Smooth muscle cell (in vitro differentiated cells): ENCODE results near the gene SEZ6L. TPM values are rescaled to one million over a fixed set of nuclear protein-coding genes. Genes with fewer than 3 reads are reported as not detected.

Experiments
- DNase-seq: peaks from one replicate; lab custom pipeline; 2025; ENCODE audit not compliant: unreplicated experiment; lab: John Stamatoyannopoulos, UW
- H2AFZ ChIP-seq: fragments of 200-600 bp; sonication (generic); 2 replicates; pipeline ENCODE4 v1.6.0; 2016; ENCODE audit warnings: antibody characterized with exemption, low read depth, mild to moderate bottlenecking
- H3F3A ChIP-seq: fragments of 200-600 bp; sonication (generic); 2 replicates; pipeline ENCODE4 v1.6.0; 2017; ENCODE audit warnings: antibody characterized with exemption, low read depth
- H3K27ac ChIP-seq: fragments of 200-600 bp; sonication (generic); 2 replicates; pipeline ENCODE4 v1.5.1; 2016; ENCODE audit warnings: low read depth, mild to moderate bottlenecking
- H3K27me3 ChIP-seq: fragments of 200-600 bp; sonication (generic); 2 replicates; pipeline ENCODE4 v1.6.1; 2016; ENCODE audit warnings: low read depth, mild to moderate bottlenecking
- H3K36me3 ChIP-seq: fragments of 200-600 bp; sonication (generic); 2 replicates; pipeline ENCODE4 v1.5.1; 2016; ENCODE audit warnings: low read depth
- H3K4me1 ChIP-seq: fragments of 200-600 bp; sonication (generic); 2 replicates; pipeline ENCODE4 v1.5.1; 2016; ENCODE audit warnings: low read depth
- H3K4me2 ChIP-seq: fragments of 200-600 bp; sonication (generic); 2 replicates; pipeline ENCODE4 v1.6.0; 2016; ENCODE audit warnings: mild to moderate bottlenecking
- H3K4me3 ChIP-seq: fragments of 200-600 bp; sonication (generic); 2 replicates; pipeline ENCODE4 v1.5.1; 2016; ENCODE audit warnings: mild to moderate bottlenecking
- H3K79me2 ChIP-seq: fragments of 200-600 bp; sonication (generic); 2 replicates; pipeline ENCODE4 v1.6.0; 2016; ENCODE audit warnings: low read depth, mild to moderate bottlenecking
- H3K9ac ChIP-seq: fragments of 200-600 bp; sonication (generic); 2 replicates; pipeline ENCODE4 v1.6.0; 2016; ENCODE audit warnings: low read depth
- H3K9me3 ChIP-seq: fragments of 200-600 bp; sonication (generic); replicated peaks from 2 replicates; pipeline ENCODE4 v1.5.1; 2016; ENCODE audit warnings: low read depth
- H4K20me1 ChIP-seq: fragments of 200-600 bp; sonication (generic); 2 replicates; pipeline ENCODE4 v1.6.0; 2016; ENCODE audit warnings: low read depth
- CTCF ChIP-seq: fragments of 200-600 bp; sonication (generic); IDR thresholded peaks from 2 replicates; pipeline ENCODE4 v1.5.1; 2017; ENCODE audit warnings: borderline replicate concordance, mild to moderate bottlenecking, antibody characterized with exemption; ENCODE audit not compliant: insufficient read depth, poor library complexity, severe bottlenecking
- WGBS: methylation state at CpG from one replicate; pipeline ENCODE4 v1.1.7; 2016; ENCODE audit warnings: low lambda C conversion rate; 5-methylcytosine and 5-hydroxymethylcytosine counted together
- polyA plus RNA-seq: library from polyadenylated mRNA; unstranded; fragments of >200 nt; fragmentation: Nextera tagmentation; extraction: Ambion mirVana; gene quantifications from 2 replicates; pipeline ENCODE4 v1.2.1, GENCODE V29; 2016
- total RNA-seq: library from RNA; depleted of rRNA; stranded (reverse); fragments of >200 nt; gene quantifications from 2 replicates; pipeline ENCODE4 v1.2.3, GENCODE V29; 2014

Gene SEZ6L
- total and polyA plus RNA-seq, 2 experiments from 2014 or later = 2.1 TPM

- Histone ChIP-seq H3F3A (no peaks in the 10 kb centered on the region), H3K36me3 (no peaks in the 10 kb centered on the region), H3K27me3 (no peaks in the 10 kb centered on the region), H2AFZ (no peak overlapping the region), H3K4me1 (no peaks in the 10 kb centered on the region), H3K27ac (no peak overlapping the region), H4K20me1 (no peaks in the 10 kb centered on the region), H3K9ac (no peak overlapping the region), H3K79me2 (no peaks in the 10 kb centered on the region), H3K4me2 (no peak overlapping the region), H3K9me3 (no peaks in the 10 kb centered on the region), H3K4me3 (no peak overlapping the region)
- DNase-seq = no peak
- no peak for TF ChIP-seq CTCF
- 80% methylated on average over 3 of the region's 3 CpGs for WGBS
Measured at GRCh38 chr22:26362471-26362870, 193.2 kb downstream of the SEZ6L start.

- H3K9me3 ChIP-seq = no peaks in the 10 kb centered on the region
- no peaks in the 10 kb centered on the region for H3K36me3 ChIP-seq
- H3K9ac ChIP-seq = no peak overlapping the region
- H4K20me1 ChIP-seq = no peaks in the 10 kb centered on the region
- H3K27ac ChIP-seq = no peak overlapping the region
- TF ChIP-seq CTCF = peak; percentile 58
- no peak overlapping the region for H2AFZ ChIP-seq
- 35% methylated on average over 12 of the region's 12 CpGs for WGBS
- no peaks in the 10 kb centered on the region for H3F3A ChIP-seq
- no peak overlapping the region for H3K4me2 ChIP-seq
- DNase-seq = peak; percentile 4
- H3K4me1 ChIP-seq = no peaks in the 10 kb centered on the region
- H3K79me2 ChIP-seq = no peaks in the 10 kb centered on the region
- no peaks in the 10 kb centered on the region for H3K27me3 ChIP-seq
- H3K4me3 ChIP-seq = no peak overlapping the region
Measured at GRCh38 chr22:26364066-26365015, 195.1 kb downstream of the SEZ6L start.

DNA sequence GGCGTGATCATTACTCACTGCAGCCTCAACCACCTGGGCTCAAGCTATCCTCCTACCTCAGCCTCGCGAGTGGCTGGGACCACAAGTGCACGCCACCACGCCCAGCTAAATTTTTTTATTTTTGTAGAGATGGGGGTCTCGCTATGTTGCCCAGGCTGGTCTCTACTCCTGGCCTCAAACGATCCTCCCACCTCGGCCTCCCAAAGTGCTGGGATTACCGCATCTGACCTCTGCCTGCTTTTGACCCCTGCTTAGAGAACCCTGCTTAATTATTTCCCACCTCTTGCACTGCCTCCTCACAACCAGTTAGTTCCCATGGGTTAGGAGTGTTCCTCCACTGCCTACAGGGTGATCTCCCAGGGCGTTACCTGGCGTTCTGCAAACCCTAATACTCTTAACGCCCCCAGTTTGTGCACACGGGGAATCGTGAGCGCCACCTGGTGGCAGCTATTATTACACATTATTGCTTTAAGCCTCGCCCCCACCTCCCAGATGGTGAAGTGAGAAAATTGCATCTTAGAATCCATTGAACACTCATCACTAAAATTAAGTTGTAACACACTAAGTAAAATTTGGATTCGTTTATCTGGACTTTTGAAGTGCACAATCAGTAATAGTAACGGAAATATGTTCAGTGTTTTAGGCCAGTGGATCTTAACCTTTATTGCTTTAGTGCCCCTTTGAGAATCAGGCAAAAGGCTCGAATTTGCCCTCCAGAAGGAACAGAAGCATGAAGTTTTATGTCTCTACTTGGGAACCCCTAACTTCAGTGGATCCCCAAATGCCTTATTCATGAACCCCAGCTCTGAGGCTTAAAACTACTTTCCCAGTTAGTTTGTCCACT, 198.4 kb downstream of the SEZ6L start:
- no peaks in the 10 kb centered on the region for H3K79me2 ChIP-seq
- H3K9me3 ChIP-seq = no peaks in the 10 kb centered on the region
- no peaks in the 10 kb centered on the region for H4K20me1 ChIP-seq
- DNase-seq = no peak
- TF ChIP-seq CTCF = peak; percentile 87
- no peaks in the 10 kb centered on the region for H3K27me3 ChIP-seq
- H3K4me2 ChIP-seq = no peak overlapping the region
- H3F3A ChIP-seq = no peaks in the 10 kb centered on the region
- H3K36me3 ChIP-seq = no peaks in the 10 kb centered on the region
- H3K4me3 ChIP-seq = no peak overlapping the region
- no peak overlapping the region for H2AFZ ChIP-seq
- H3K4me1 ChIP-seq = no peaks in the 10 kb centered on the region
- no peak overlapping the region for H3K27ac ChIP-seq
- 50% methylated on average over 19 of the region's 19 CpGs for WGBS
- H3K9ac ChIP-seq = no peak overlapping the region
